ENCODE data around the gene HSPA6.
"Not testable (repeated sequence)": the region's sequence is repeated elsewhere in the genome, so short reads cannot be mapped to it uniquely, and the experiment has no call there.

Gene HSPA6

GRCh38 chr1:161549652-161550051 is 25.3 kb downstream of the HSPA6 start, which contains the start of gene FCGR3A:
TSS of gene FCGR3A (minus strand) at chr1:161549818. CDS start at chr1:161549736, 82 bp downstream.
- DNase-seq (ENCODE audit: extremely low read depth, low read depth) = no peak
- no peak for TF ChIP-seq CTCF (IDR thresholded peaks at IDR 0.05; ENCODE audit: low read depth, low read length)

- DNase-seq (ENCODE audit: extremely low read depth, low read depth) = not testable (repeated sequence)
Observed at GRCh38 chr1:161550942-161551341, 26.6 kb downstream of the HSPA6 start.

GRCh38 chr1:161553631-161554030 is 29.3 kb downstream of the HSPA6 start:
- not testable (repeated sequence) for DNase-seq (ENCODE audit: extremely low read depth, low read depth)

- not testable (repeated sequence) for DNase-seq (ENCODE audit: extremely low read depth, low read depth)
Observed at GRCh38 chr1:161554340-161554739, 30.0 kb downstream of the HSPA6 start.

GRCh38 chr1:161554815-161555417 is 30.6 kb downstream of the HSPA6 start:
- not testable (repeated sequence) for DNase-seq (ENCODE audit: extremely low read depth, low read depth)

- not testable (repeated sequence) for DNase-seq (ENCODE audit: extremely low read depth, low read depth)
Observed at GRCh38 chr1:161556143-161556542, 31.8 kb downstream of the HSPA6 start.

GRCh38 chr1:161556990-161557389 is 32.6 kb downstream of the HSPA6 start:
- not testable (repeated sequence) for DNase-seq (ENCODE audit: extremely low read depth, low read depth)

- not testable (repeated sequence) for DNase-seq (ENCODE audit: extremely low read depth, low read depth)
Observed at GRCh38 chr1:161557506-161558450, 33.4 kb downstream of the HSPA6 start.

GRCh38 chr1:161560960-161561715 is 36.8 kb downstream of the HSPA6 start:
- DNase-seq (ENCODE audit: extremely low read depth, low read depth) = not testable (repeated sequence)

- not testable (repeated sequence) for DNase-seq (ENCODE audit: extremely low read depth, low read depth)
Observed at GRCh38 chr1:161562441-161562840, 38.1 kb downstream of the HSPA6 start.

GRCh38 chr1:161563522-161563921 is 39.2 kb downstream of the HSPA6 start:
- not testable (repeated sequence) for DNase-seq (ENCODE audit: extremely low read depth, low read depth)

- DNase-seq (ENCODE audit: extremely low read depth, low read depth) = not testable (repeated sequence)
Observed at GRCh38 chr1:161566602-161566960, 42.2 kb downstream of the HSPA6 start.

- not testable (repeated sequence) for DNase-seq (ENCODE audit: extremely low read depth, low read depth)
Observed at GRCh38 chr1:161571703-161572102, 47.4 kb downstream of the HSPA6 start.
